ENCODE data around the gene CHN1.

GRCh38 chr2:174776675-174777074, 228.5 kb downstream of the CHN1 start:
- TF ChIP-seq EP300 (IDR thresholded peaks at IDR 0.05; ENCODE audit: borderline replicate concordance in 1 of 2, low read depth in 1 of 2, low read length in 1 of 2) (no peak), CTCF (IDR thresholded peaks at IDR 0.05) (no peak), IRF3 (IDR thresholded peaks at IDR 0.05; ENCODE audit: low read depth, low read length) (no peak), YY1 (IDR thresholded peaks at IDR 0.05; ENCODE audit: low read depth) (no peak)
